SK-N-SH treated with all-trans-retinoic acid at 6 μM for 48 hours (cell line): ENCODE results near the gene ALPP.

ENCODE experiments used
- ISL1 ChIP-seq: fragments of 250-450 bp; sonication (Bioruptor Pico); IDR thresholded peaks from 2 replicates; pipeline ENCODE4 v2.1.2; 2022; ENCODE audit warnings: mild to moderate bottlenecking, moderate library complexity
- RARB ChIP-seq: fragments of 250-450 bp; sonication (Bioruptor Pico); IDR thresholded peaks from 2 replicates; pipeline ENCODE4 v1.8.0; 2021; ENCODE audit warnings: mild to moderate bottlenecking, moderate library complexity
- ZC3H10 ChIP-seq: fragments of 250-450 bp; sonication (Bioruptor Pico); IDR thresholded peaks from 2 replicates; pipeline ENCODE4 v1.5.1; 2021; ENCODE audit warnings: mild to moderate bottlenecking, moderate library complexity
- ZFP3 ChIP-seq: fragments of 250-450 bp; sonication (Bioruptor Pico); IDR thresholded peaks from 2 replicates; pipeline ENCODE4 v1.5.0; 2020; ENCODE audit warnings: mild to moderate bottlenecking, moderate library complexity
- ZFP30 ChIP-seq: fragments of 450-650 bp; formaldehyde crosslinking; IDR thresholded peaks from 2 replicates; pipeline ENCODE4 v1.5.0; 2022; ENCODE audit warnings: mild to moderate bottlenecking, moderate library complexity
- ZNF565 ChIP-seq: fragments of 450-650 bp; formaldehyde crosslinking; conservative IDR thresholded peaks from 2 replicates; pipeline ENCODE4 v1.5.0; 2020; ENCODE audit warnings: low read depth, mild to moderate bottlenecking, moderate library complexity
- ZNF70 ChIP-seq: fragments of 450-650 bp; formaldehyde crosslinking; IDR thresholded peaks from 2 replicates; pipeline ENCODE4 v1.5.0; 2020; ENCODE audit warnings: mild to moderate bottlenecking, moderate library complexity
- ZNF8 ChIP-seq: fragments of 450-650 bp; formaldehyde crosslinking; IDR thresholded peaks from 2 replicates; pipeline ENCODE4 v1.5.0; 2020; ENCODE audit warnings: mild to moderate bottlenecking, moderate library complexity
- TF ChIP-seq, protein P1 (sequence below): fragments of 250-450 bp; sonication (Bioruptor Pico); IDR thresholded peaks from 2 replicates; pipeline ENCODE4 v1.8.0; 2020; ENCODE audit warnings: mild to moderate bottlenecking, moderate library complexity, borderline replicate concordance
- TF ChIP-seq, protein P2 (sequence below): fragments of 250-450 bp; sonication (Bioruptor Pico); IDR thresholded peaks from 2 replicates; pipeline ENCODE4 v1.5.0; 2020; ENCODE audit warnings: mild to moderate bottlenecking, moderate library complexity
- TF ChIP-seq, protein P3 (sequence below): fragments of 250-450 bp; sonication (Bioruptor Pico); IDR thresholded peaks from 2 replicates; pipeline ENCODE4 v1.5.1; 2020; ENCODE audit warnings: low read depth, mild to moderate bottlenecking, moderate library complexity

DNA sequence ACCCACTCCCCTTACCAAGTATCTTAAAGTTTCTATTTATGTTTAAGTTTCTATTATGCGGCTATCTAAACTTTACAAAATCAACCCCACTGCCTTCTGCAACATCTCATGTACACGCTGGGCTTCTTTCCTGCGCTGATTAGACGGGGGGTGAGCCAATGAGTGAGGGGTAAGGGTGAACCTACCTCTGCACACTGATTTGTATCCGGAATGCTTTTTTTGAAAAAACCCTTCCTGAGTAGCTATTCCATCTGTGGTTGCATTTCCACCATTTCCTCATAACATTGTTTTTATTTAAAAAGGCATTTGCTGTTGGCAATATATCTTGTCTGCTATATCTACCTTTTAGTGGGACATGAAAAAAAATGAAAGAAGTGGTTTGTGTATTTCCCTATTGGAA, 34.4 kb downstream of the ALPP start:
- TF ChIP-seq ISL1 (CRISPR knock-in tag) = no peak
- TF ChIP-seq, protein P1, sequence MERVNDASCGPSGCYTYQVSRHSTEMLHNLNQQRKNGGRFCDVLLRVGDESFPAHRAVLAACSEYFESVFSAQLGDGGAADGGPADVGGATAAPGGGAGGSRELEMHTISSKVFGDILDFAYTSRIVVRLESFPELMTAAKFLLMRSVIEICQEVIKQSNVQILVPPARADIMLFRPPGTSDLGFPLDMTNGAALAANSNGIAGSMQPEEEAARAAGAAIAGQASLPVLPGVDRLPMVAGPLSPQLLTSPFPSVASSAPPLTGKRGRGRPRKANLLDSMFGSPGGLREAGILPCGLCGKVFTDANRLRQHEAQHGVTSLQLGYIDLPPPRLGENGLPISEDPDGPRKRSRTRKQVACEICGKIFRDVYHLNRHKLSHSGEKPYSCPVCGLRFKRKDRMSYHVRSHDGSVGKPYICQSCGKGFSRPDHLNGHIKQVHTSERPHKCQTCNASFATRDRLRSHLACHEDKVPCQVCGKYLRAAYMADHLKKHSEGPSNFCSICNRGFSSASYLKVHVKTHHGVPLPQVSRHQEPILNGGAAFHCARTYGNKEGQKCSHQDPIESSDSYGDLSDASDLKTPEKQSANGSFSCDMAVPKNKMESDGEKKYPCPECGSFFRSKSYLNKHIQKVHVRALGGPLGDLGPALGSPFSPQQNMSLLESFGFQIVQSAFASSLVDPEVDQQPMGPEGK = no peak
- no peak for TF ChIP-seq ZNF565 (CRISPR knock-in tag)
- TF ChIP-seq, protein P2, sequence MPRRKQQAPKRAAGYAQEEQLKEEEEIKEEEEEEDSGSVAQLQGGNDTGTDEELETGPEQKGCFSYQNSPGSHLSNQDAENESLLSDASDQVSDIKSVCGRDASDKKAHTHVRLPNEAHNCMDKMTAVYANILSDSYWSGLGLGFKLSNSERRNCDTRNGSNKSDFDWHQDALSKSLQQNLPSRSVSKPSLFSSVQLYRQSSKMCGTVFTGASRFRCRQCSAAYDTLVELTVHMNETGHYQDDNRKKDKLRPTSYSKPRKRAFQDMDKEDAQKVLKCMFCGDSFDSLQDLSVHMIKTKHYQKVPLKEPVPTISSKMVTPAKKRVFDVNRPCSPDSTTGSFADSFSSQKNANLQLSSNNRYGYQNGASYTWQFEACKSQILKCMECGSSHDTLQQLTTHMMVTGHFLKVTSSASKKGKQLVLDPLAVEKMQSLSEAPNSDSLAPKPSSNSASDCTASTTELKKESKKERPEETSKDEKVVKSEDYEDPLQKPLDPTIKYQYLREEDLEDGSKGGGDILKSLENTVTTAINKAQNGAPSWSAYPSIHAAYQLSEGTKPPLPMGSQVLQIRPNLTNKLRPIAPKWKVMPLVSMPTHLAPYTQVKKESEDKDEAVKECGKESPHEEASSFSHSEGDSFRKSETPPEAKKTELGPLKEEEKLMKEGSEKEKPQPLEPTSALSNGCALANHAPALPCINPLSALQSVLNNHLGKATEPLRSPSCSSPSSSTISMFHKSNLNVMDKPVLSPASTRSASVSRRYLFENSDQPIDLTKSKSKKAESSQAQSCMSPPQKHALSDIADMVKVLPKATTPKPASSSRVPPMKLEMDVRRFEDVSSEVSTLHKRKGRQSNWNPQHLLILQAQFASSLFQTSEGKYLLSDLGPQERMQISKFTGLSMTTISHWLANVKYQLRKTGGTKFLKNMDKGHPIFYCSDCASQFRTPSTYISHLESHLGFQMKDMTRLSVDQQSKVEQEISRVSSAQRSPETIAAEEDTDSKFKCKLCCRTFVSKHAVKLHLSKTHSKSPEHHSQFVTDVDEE (CRISPR knock-in tag) = no peak
- no peak for TF ChIP-seq ZC3H10
- TF ChIP-seq ZNF8 (CRISPR knock-in tag) = no peak
- TF ChIP-seq, protein P3, sequence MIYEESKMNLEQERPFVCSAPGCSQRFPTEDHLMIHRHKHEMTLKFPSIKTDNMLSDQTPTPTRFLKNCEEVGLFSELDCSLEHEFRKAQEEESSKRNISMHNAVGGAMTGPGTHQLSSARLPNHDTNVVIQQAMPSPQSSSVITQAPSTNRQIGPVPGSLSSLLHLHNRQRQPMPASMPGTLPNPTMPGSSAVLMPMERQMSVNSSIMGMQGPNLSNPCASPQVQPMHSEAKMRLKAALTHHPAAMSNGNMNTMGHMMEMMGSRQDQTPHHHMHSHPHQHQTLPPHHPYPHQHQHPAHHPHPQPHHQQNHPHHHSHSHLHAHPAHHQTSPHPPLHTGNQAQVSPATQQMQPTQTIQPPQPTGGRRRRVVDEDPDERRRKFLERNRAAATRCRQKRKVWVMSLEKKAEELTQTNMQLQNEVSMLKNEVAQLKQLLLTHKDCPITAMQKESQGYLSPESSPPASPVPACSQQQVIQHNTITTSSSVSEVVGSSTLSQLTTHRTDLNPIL = no peak
- TF ChIP-seq RARB (CRISPR knock-in tag) = no peak
- no peak for TF ChIP-seq ZNF70 (CRISPR knock-in tag)
- TF ChIP-seq ZFP30 (CRISPR knock-in tag) = no peak
- TF ChIP-seq ZFP3 (CRISPR knock-in tag) = no peak
